HEK293 (cell line): ENCODE data around the gene PTPRK.

Experiments used
- CTCF ChIA-PET: fragments of 350-600 bp; formaldehyde crosslinking; extraction: SDS; loops from one replicate; lab custom pipeline; 2021; ENCODE audit warnings: antibody characterized with exemption; lab: Yijun Ruan, JAX
- POLR2A ChIA-PET: fragments of 300-600 bp; formaldehyde crosslinking; extraction: SDS; loops from one replicate; lab custom pipeline; 2020; ENCODE audit warnings: antibody characterized with exemption, inconsistent platforms; lab: Yijun Ruan, JAX
- H3K27ac ChIP-seq: fragments of 200-500 bp; sonication (Bioruptor generic); 2 replicates; pipeline ENCODE4 v1.5.1; 2014; ENCODE audit warnings: low read depth, low read length, control low read depth, inconsistent platforms; ENCODE audit errors: extremely low read depth
- H3K36me3 ChIP-seq, 2 experiments: fragments of 200-500 bp in 1 of 2; sonication (Bioruptor generic) in 1 of 2; 1 replicate in 1 of 2; 2 replicates in 1 of 2; pipeline ENCODE4 v1.5.1; 2014 to 2017; ENCODE audit warnings: inconsistent platforms in 2 of 2, low read length in 2 of 2; ENCODE audit not compliant: control insufficient read depth in 2 of 2, insufficient read depth in 1 of 2
- H3K4me1 ChIP-seq: fragments of 200-500 bp; sonication (Bioruptor generic); 2 replicates; pipeline ENCODE4 v1.5.1; 2014; ENCODE audit warnings: mild to moderate bottlenecking, low read length, inconsistent platforms; ENCODE audit not compliant: control insufficient read depth, insufficient read depth
- H3K4me3 ChIP-seq: 2 replicates; pipeline ENCODE4 v1.5.1; 2011; ENCODE audit warnings: low read depth, mild to moderate bottlenecking, control low read depth, low read length, moderate library complexity
- H3K9me3 ChIP-seq: fragments of 200-500 bp; sonication (Bioruptor generic); 2 replicates; pipeline ENCODE4 v1.5.1; 2014; ENCODE audit warnings: low read depth, low read length, inconsistent platforms; ENCODE audit not compliant: control insufficient read depth, insufficient read depth
- EGR2 ChIP-seq: fragments of 450-650 bp; formaldehyde crosslinking; IDR thresholded peaks from 2 replicates; pipeline ENCODE4 v1.5.1; 2016; ENCODE audit warnings: low read depth, missing biosample characterization, missing genetic modification characterization
- FEZF1 ChIP-seq: fragments of 450-650 bp; formaldehyde crosslinking; IDR thresholded peaks from 2 replicates; pipeline ENCODE4 v1.5.1; 2016; ENCODE audit warnings: missing biosample characterization, missing genetic modification characterization
- GLIS1 ChIP-seq: fragments of 450-650 bp; formaldehyde crosslinking; IDR thresholded peaks from 2 replicates; pipeline ENCODE4 v1.5.1; 2016; ENCODE audit warnings: missing biosample characterization, missing genetic modification characterization
- GLIS2 ChIP-seq: fragments of 450-650 bp; formaldehyde crosslinking; IDR thresholded peaks from 2 replicates; pipeline ENCODE4 v1.5.1; 2016; ENCODE audit warnings: missing biosample characterization, missing genetic modification characterization
- HOXC10 ChIP-seq: sonication (generic); formaldehyde crosslinking; IDR thresholded peaks from 2 replicates; pipeline ENCODE4 v1.8.1; 2023; ENCODE audit warnings: mild to moderate bottlenecking, missing genetic modification reagents
- HOXD13 ChIP-seq: sonication (generic); formaldehyde crosslinking; IDR thresholded peaks from 2 replicates; pipeline ENCODE4 v1.8.0; 2022; ENCODE audit warnings: missing genetic modification reagents, borderline replicate concordance
- PRDM1 ChIP-seq: fragments of 450-650 bp; formaldehyde crosslinking; IDR thresholded peaks from 2 replicates; pipeline ENCODE4; 2016; ENCODE audit warnings: missing biosample characterization, missing genetic modification characterization
- SCRT1 ChIP-seq: fragments of 450-650 bp; formaldehyde crosslinking; IDR thresholded peaks from 2 replicates; pipeline ENCODE4 v1.5.1; 2016; ENCODE audit warnings: missing biosample characterization, missing genetic modification characterization, borderline replicate concordance
- SCRT2 ChIP-seq: fragments of 450-650 bp; formaldehyde crosslinking; IDR thresholded peaks from 2 replicates; pipeline ENCODE4 v1.5.1; 2016; ENCODE audit warnings: missing biosample characterization, missing genetic modification characterization
- ZBTB21 ChIP-seq: fragments of 450-650 bp; formaldehyde crosslinking; IDR thresholded peaks from 2 replicates; pipeline ENCODE4 v1.5.1; 2017; ENCODE audit warnings: missing biosample characterization, missing genetic modification characterization
- ZNF133 ChIP-seq: fragments of 450-650 bp; formaldehyde crosslinking; IDR thresholded peaks from 2 replicates; pipeline ENCODE4 v1.5.1; 2016; ENCODE audit warnings: missing biosample characterization, missing genetic modification characterization
- ZNF138 ChIP-seq: fragments of 450-650 bp; formaldehyde crosslinking; IDR thresholded peaks from 2 replicates; pipeline ENCODE4 v1.5.1; 2016; ENCODE audit warnings: missing biosample characterization, missing genetic modification characterization, borderline replicate concordance
- ZNF19 ChIP-seq: fragments of 450-650 bp; formaldehyde crosslinking; IDR thresholded peaks from 2 replicates; pipeline ENCODE4; 2016; ENCODE audit warnings: missing biosample characterization, missing genetic modification characterization, low read depth
- ZNF302 ChIP-seq: fragments of 450-650 bp; formaldehyde crosslinking; IDR thresholded peaks from 2 replicates; pipeline ENCODE4 v1.5.1; 2016; ENCODE audit warnings: missing biosample characterization, missing genetic modification characterization, low read depth
- ZNF394 ChIP-seq: fragments of 450-650 bp; formaldehyde crosslinking; IDR thresholded peaks from 2 replicates; pipeline ENCODE4 v1.5.1; 2016; ENCODE audit warnings: missing biosample characterization, missing genetic modification characterization, mild to moderate bottlenecking, moderate library complexity, borderline replicate concordance
- ZNF404 ChIP-seq: fragments of 450-650 bp; formaldehyde crosslinking; IDR thresholded peaks from 2 replicates; pipeline ENCODE4 v1.5.1; 2017; ENCODE audit warnings: missing biosample characterization, missing genetic modification characterization
- ZNF544 ChIP-seq: fragments of 450-650 bp; formaldehyde crosslinking; IDR thresholded peaks from 2 replicates; pipeline ENCODE4 v1.5.0; 2017; ENCODE audit warnings: missing biosample characterization, missing genetic modification characterization
- ZNF624 ChIP-seq: fragments of 450-650 bp; formaldehyde crosslinking; IDR thresholded peaks from 2 replicates; pipeline ENCODE4 v1.5.1; 2017; ENCODE audit warnings: missing biosample characterization, missing genetic modification characterization
- ZNF626 ChIP-seq: fragments of 450-650 bp; sonication (Bioruptor Pico); formaldehyde crosslinking; IDR thresholded peaks from 2 replicates; pipeline ENCODE4 v1.5.1; 2018; ENCODE audit warnings: missing biosample characterization, missing genetic modification characterization, inconsistent platforms
- ZNF654 ChIP-seq: fragments of 450-650 bp; formaldehyde crosslinking; IDR thresholded peaks from 2 replicates; pipeline ENCODE4 v1.5.1; 2016; ENCODE audit warnings: low read depth, missing biosample characterization, missing genetic modification characterization
- ZNF664 ChIP-seq: fragments of 450-650 bp; formaldehyde crosslinking; IDR thresholded peaks from 2 replicates; pipeline ENCODE4 v1.5.1; 2016; ENCODE audit warnings: missing biosample characterization, missing genetic modification characterization
- ZNF670 ChIP-seq: fragments of 450-650 bp; formaldehyde crosslinking; IDR thresholded peaks from 2 replicates; pipeline ENCODE4 v1.5.1; 2016; ENCODE audit warnings: missing biosample characterization, missing genetic modification characterization, low read depth
- ZXDB ChIP-seq: fragments of 450-650 bp; formaldehyde crosslinking; IDR thresholded peaks from 2 replicates; pipeline ENCODE4 v1.5.1; 2016; ENCODE audit warnings: missing biosample characterization, missing genetic modification characterization
- TF ChIP-seq, protein P1 (sequence below): fragments of 450-650 bp; formaldehyde crosslinking; IDR thresholded peaks from 2 replicates; pipeline ENCODE4 v1.5.1; 2016; ENCODE audit warnings: missing biosample characterization, missing genetic modification characterization
- TF ChIP-seq, protein P2 (sequence below): fragments of 450-650 bp; formaldehyde crosslinking; IDR thresholded peaks from 2 replicates; pipeline ENCODE4 v1.5.1; 2016; ENCODE audit warnings: missing biosample characterization, missing genetic modification characterization
- TF ChIP-seq, protein P3 (sequence below): fragments of 450-650 bp; formaldehyde crosslinking; IDR thresholded peaks from 2 replicates; pipeline ENCODE4 v1.5.1; 2016; ENCODE audit warnings: missing biosample characterization, missing genetic modification characterization, borderline replicate concordance
- TF ChIP-seq, protein P4 (sequence below): fragments of 450-650 bp; formaldehyde crosslinking; IDR thresholded peaks from 2 replicates; pipeline ENCODE4 v1.5.1; 2017; ENCODE audit warnings: missing biosample characterization, missing genetic modification characterization

Gene PTPRK

DNA sequence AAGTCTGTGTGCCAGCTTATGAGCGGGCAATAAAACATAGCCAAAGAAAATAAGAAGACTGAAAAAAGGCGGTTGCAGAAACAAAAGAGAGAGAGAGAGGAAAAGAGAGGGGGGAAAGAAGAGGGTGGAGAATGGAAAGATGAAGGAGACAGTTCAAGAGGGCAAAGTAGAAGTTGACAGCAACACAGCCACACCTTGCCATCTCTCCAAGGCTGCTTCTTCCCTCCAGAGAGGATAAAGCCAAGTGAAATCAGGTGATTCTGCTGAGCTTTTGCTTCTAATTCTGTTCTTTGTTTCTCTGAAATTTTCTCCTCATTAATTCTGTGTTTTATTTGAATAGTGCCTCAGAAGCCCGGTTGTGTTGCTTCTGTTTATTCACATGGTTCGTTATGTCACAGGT lies 48.5 kb downstream of the PTPRK start:
- Histone ChIP-seq H3K36me3 (no peaks in the 10 kb centered on the region), H3K4me3 (no peak overlapping the region), H3K27ac (no peak overlapping the region), H3K9me3 (no peaks in the 10 kb centered on the region), H3K4me1 (peaks cover 2% of the 10 kb centered on the region)
- no peak for TF ChIP-seq HOXD13 (CRISPR knock-in tag)
- TF ChIP-seq ZNF664: no peak
- TF ChIP-seq ZNF394 (tag by site-specific recombination): no peak
- TF ChIP-seq, protein P1, sequence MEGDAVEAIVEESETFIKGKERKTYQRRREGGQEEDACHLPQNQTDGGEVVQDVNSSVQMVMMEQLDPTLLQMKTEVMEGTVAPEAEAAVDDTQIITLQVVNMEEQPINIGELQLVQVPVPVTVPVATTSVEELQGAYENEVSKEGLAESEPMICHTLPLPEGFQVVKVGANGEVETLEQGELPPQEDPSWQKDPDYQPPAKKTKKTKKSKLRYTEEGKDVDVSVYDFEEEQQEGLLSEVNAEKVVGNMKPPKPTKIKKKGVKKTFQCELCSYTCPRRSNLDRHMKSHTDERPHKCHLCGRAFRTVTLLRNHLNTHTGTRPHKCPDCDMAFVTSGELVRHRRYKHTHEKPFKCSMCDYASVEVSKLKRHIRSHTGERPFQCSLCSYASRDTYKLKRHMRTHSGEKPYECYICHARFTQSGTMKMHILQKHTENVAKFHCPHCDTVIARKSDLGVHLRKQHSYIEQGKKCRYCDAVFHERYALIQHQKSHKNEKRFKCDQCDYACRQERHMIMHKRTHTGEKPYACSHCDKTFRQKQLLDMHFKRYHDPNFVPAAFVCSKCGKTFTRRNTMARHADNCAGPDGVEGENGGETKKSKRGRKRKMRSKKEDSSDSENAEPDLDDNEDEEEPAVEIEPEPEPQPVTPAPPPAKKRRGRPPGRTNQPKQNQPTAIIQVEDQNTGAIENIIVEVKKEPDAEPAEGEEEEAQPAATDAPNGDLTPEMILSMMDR: no peak
- TF ChIP-seq, protein P2, sequence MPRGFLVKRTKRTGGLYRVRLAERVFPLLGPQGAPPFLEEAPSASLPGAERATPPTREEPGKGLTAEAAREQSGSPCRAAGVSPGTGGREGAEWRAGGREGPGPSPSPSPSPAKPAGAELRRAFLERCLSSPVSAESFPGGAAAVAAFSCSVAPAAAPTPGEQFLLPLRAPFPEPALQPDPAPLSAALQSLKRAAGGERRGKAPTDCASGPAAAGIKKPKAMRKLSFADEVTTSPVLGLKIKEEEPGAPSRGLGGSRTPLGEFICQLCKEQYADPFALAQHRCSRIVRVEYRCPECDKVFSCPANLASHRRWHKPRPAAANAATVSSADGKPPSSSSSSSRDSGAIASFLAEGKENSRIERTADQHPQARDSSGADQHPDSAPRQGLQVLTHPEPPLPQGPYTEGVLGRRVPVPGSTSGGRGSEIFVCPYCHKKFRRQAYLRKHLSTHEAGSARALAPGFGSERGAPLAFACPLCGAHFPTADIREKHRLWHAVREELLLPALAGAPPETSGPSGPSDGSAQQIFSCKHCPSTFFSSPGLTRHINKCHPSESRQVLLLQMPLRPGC (tag by site-specific recombination): no peak
- peak; percentile 54 for TF ChIP-seq FEZF1 (tag by site-specific recombination)
- no peak for TF ChIP-seq ZBTB21 (tag by site-specific recombination)
- no peak for TF ChIP-seq ZNF654 (tag by site-specific recombination)
- TF ChIP-seq, protein P3, sequence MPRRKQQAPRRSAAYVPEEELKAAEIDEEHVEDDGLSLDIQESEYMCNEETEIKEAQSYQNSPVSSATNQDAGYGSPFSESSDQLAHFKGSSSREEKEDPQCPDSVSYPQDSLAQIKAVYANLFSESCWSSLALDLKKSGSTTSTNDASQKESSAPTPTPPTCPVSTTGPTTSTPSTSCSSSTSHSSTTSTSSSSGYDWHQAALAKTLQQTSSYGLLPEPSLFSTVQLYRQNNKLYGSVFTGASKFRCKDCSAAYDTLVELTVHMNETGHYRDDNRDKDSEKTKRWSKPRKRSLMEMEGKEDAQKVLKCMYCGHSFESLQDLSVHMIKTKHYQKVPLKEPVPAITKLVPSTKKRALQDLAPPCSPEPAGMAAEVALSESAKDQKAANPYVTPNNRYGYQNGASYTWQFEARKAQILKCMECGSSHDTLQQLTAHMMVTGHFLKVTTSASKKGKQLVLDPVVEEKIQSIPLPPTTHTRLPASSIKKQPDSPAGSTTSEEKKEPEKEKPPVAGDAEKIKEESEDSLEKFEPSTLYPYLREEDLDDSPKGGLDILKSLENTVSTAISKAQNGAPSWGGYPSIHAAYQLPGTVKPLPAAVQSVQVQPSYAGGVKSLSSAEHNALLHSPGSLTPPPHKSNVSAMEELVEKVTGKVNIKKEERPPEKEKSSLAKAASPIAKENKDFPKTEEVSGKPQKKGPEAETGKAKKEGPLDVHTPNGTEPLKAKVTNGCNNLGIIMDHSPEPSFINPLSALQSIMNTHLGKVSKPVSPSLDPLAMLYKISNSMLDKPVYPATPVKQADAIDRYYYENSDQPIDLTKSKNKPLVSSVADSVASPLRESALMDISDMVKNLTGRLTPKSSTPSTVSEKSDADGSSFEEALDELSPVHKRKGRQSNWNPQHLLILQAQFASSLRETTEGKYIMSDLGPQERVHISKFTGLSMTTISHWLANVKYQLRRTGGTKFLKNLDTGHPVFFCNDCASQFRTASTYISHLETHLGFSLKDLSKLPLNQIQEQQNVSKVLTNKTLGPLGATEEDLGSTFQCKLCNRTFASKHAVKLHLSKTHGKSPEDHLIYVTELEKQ: no peak
- peak; percentile 35; the same call in 1 of the 2 replicates for TF ChIP-seq PRDM1
- no peak for TF ChIP-seq ZNF133 (tag by site-specific recombination)
- TF ChIP-seq ZXDB (tag by site-specific recombination): no peak
- TF ChIP-seq HOXC10 (CRISPR knock-in tag): no peak
- TF ChIP-seq EGR2: no peak
- TF ChIP-seq ZNF404 (tag by site-specific recombination): no peak
- TF ChIP-seq ZNF544 (tag by site-specific recombination): no peak
- ChIA-PET CTCF (interaction anchor here (0.6 kb wide), 1 partner anchor 915 kb away, joined by 5 read pairs; no protein-coding TSS in a partner anchor), POLR2A (no interaction called here)

DNA sequence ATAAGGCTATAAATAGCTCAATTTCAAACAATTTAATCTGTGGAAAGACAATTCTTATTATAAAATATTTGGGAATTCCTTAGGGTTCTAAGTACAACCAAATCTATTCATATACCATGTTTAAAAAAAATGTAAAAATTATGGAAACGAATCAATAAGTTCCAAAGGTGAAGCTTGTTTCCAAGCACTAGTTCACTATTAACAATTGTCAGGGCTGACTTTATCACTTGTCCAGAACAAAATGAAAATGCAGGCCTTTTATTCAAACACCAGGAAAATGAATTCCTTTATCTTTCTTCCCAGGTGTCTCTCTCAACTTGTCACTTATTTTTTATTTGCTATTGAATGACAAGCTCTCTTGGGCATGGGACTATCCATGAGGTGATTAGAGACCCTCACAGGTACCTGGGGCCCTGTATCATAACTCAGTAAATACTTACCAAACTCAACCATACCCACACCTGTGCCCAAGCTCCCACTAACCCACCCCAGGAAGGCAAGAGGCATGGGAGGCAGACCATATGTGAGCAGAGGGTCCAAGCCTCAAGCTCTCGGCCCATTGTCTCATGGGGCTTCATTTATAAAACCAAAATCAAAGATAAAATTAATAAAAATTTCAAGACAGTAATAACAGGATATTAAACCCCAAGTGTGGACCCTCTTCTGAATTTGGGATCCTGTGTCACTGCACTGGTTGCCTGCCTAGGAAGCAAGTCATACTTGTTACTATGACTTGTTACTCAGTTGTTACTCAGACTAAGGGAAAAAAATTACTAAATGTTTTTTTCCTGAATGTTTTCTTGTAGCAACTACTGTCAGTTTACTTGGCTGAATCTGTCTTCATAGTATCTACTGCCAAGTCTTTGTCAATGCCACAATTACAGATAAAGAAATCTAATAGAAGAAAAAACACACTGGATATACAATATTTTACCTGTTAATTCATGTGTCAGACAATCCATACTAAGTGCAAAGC lies 54.7 kb downstream of the PTPRK start:
- POLR2A ChIA-PET: no interaction called here
- TF ChIP-seq ZNF19 (tag by site-specific recombination) (no peak), GLIS1 (tag by site-specific recombination) (no peak), ZNF654 (tag by site-specific recombination) (no peak), SCRT2 (tag by site-specific recombination) (no peak), ZNF302 (no peak), ZNF626 (no peak), ZNF138 (tag by site-specific recombination) (no peak), SCRT1 (tag by site-specific recombination) (no peak), GLIS2 (tag by site-specific recombination) (no peak), ZNF670 (no peak), FEZF1 (tag by site-specific recombination) (no peak), ZNF624 (tag by site-specific recombination) (no peak)
- TF ChIP-seq, protein P4, sequence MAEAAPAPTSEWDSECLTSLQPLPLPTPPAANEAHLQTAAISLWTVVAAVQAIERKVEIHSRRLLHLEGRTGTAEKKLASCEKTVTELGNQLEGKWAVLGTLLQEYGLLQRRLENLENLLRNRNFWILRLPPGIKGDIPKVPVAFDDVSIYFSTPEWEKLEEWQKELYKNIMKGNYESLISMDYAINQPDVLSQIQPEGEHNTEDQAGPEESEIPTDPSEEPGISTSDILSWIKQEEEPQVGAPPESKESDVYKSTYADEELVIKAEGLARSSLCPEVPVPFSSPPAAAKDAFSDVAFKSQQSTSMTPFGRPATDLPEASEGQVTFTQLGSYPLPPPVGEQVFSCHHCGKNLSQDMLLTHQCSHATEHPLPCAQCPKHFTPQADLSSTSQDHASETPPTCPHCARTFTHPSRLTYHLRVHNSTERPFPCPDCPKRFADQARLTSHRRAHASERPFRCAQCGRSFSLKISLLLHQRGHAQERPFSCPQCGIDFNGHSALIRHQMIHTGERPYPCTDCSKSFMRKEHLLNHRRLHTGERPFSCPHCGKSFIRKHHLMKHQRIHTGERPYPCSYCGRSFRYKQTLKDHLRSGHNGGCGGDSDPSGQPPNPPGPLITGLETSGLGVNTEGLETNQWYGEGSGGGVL (tag by site-specific recombination): no peak

More for the DNA sequence above, 54.7 kb downstream of the PTPRK start:
- Histone ChIP-seq H3K4me3 (no peak overlapping the region), H3K36me3 (no peaks in the 10 kb centered on the region), H3K9me3 (no peaks in the 10 kb centered on the region), H3K4me1 (peaks cover 16% of the 10 kb centered on the region), H3K27ac (no peak overlapping the region)
- CTCF ChIA-PET: interaction anchor here (1.0 kb wide), 1 partner anchor 9 kb away, joined by 3 read pairs; no protein-coding TSS in a partner anchor
